Large intestine (tissue), 3 donors: ENCODE results near the gene RPH3AL. TPM values are rescaled to one million over a fixed set of nuclear protein-coding genes. Genes with fewer than 3 reads are reported as not detected.
A peak's percentile ranks its signal among the peaks of the same experiment; 100 is the strongest.

Source experiments
- DNase-seq, 2 donors: peaks; one replicate each; pipeline versions ENCODE4 v3.0.0 to v3.0.0-alpha.2; 2013
- H3K27ac ChIP-seq: one replicate; pipeline ENCODE4 v1.5.1; 2013; ENCODE audit warnings: low read length
- H3K27me3 ChIP-seq: 2 replicates; pipeline ENCODE4 v1.6.1; 2013; ENCODE audit warnings: low read length; ENCODE audit not compliant: control insufficient read depth, insufficient read depth
- H3K36me3 ChIP-seq: 2 replicates; pipeline ENCODE4 v1.6.1; 2013; ENCODE audit warnings: low read length; ENCODE audit not compliant: control insufficient read depth, insufficient read depth
- H3K4me1 ChIP-seq: one replicate; pipeline ENCODE4 v1.6.1; 2013; ENCODE audit warnings: low read length; ENCODE audit not compliant: control insufficient read depth, insufficient read depth
- H3K4me3 ChIP-seq: one replicate; pipeline ENCODE4 v1.5.1; 2013; ENCODE audit warnings: low read length
- H3K9me3 ChIP-seq: one replicate; pipeline ENCODE4 v1.6.1; 2013; ENCODE audit warnings: mild to moderate bottlenecking, low read depth, low read length, moderate library complexity; ENCODE audit not compliant: control insufficient read depth
- WGBS: methylation state at CpG from one replicate; pipeline ENCODE4 v1.1.5; 2013; ENCODE audit warnings: low lambda C conversion rate; ENCODE audit not compliant: insufficient coverage; 5-methylcytosine and 5-hydroxymethylcytosine counted together
- polyA plus RNA-seq: library from polyadenylated mRNA; unstranded; fragments of 120-200 nt; gene quantifications from one replicate; pipeline ENCODE4 v1.2.1, GENCODE V29; 2013

The RPH3AL gene
- polyA plus RNA-seq, 1 donor, result 8.2 TPM

DNA sequence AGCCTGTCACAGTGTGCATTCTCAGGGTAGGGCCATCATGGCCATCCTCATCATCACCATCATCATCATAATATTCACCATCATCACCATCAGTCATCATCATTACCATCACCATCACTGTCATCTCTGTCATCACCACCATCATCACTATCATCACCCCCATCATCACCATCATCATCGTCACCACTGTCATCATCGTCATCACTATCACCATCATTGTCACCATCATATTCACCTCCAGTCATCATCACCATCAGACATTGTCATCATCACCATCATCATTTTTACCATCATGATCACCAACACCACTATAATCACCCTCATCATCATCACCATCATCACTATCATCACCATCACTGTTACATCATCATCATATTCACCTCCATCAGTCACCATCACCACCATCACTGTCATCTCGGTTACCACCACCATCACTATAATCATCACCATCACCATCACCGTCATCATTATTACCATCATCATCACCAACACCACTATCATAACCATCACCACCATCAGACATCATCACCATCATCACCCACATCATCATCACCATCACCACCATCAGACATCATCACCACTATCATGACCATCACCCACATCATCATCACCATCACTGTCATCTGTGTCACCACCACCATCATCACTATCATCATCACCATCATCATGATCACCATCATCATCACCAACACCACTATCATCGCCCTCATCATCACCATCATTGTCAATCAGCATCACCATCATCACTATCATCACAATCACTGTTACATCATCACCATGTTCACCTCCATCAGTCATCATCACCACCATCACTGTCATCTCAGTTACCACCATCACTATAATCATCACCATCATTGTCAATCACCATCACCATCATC, 8.5 kb downstream of the RPH3AL start:
- Histone ChIP-seq H3K4me1 (peaks cover 7% of the 10 kb centered on the region), H3K36me3 (no peaks in the 10 kb centered on the region), H3K4me3 (no peak overlapping the region), H3K27ac (no peak overlapping the region), H3K27me3 (no peaks in the 10 kb centered on the region), H3K9me3 (no peaks in the 10 kb centered on the region)
- no peak for DNase-seq
- WGBS, result 93% methylated on average over 5 of the region's 5 CpGs

DNA sequence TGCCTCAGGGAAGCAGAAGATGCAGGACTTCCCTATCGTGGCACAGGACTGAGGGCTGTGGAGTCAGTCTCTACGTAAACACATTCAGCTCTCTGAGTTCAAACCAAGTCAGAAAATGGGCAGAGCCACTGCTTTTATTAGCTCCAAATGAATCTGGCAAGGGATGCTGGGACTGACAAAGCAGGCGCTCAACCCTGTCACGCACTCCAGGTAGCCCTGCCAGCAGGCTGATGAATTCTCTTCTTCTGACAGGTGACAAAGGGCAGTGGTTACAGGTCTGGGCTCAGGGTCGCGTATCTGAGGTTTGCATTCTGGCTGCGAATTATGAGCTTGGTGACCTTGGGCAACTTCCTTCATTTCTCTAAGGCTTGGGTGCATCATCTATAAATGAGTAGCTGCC, 9.4 kb downstream of the RPH3AL start:
- H3K4me1 ChIP-seq, result peaks cover 2% of the 10 kb centered on the region
- no peak for DNase-seq
- WGBS, result no CpG with 5 or more reads among the region's 7 CpGs
- H3K27ac ChIP-seq, result no peak overlapping the region
- H3K36me3 ChIP-seq, result no peaks in the 10 kb centered on the region
- no peaks in the 10 kb centered on the region for H3K9me3 ChIP-seq
- no peak overlapping the region for H3K4me3 ChIP-seq
- no peaks in the 10 kb centered on the region for H3K27me3 ChIP-seq

DNA sequence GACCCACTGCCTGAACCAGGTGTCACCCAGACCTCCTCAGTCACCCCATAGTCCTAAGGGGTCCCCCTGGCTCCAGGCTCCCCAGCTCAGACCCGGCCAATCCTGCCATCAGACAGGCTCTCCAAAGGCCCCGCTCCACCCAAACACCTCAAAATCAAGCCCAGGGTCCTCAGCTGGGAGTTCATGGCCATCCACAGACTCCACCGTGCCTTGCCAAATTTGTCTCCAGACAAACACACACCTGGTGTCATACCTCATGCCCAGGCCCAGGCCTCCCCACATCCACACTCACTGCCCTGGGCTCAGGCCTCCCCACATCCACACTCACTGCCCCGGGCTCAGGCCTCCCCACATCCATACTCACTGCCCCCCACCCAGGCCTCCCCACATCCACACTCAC, 12.5 kb downstream of the RPH3AL start:
- Histone ChIP-seq H3K4me3 (no peak overlapping the region), H3K4me1 (peaks cover 5% of the 10 kb centered on the region), H3K36me3 (no peaks in the 10 kb centered on the region), H3K27me3 (no peaks in the 10 kb centered on the region), H3K9me3 (no peaks in the 10 kb centered on the region), H3K27ac (no peak overlapping the region)
- DNase-seq, result no peak
- no CpG with 5 or more reads among the region's 4 CpGs for WGBS

DNA sequence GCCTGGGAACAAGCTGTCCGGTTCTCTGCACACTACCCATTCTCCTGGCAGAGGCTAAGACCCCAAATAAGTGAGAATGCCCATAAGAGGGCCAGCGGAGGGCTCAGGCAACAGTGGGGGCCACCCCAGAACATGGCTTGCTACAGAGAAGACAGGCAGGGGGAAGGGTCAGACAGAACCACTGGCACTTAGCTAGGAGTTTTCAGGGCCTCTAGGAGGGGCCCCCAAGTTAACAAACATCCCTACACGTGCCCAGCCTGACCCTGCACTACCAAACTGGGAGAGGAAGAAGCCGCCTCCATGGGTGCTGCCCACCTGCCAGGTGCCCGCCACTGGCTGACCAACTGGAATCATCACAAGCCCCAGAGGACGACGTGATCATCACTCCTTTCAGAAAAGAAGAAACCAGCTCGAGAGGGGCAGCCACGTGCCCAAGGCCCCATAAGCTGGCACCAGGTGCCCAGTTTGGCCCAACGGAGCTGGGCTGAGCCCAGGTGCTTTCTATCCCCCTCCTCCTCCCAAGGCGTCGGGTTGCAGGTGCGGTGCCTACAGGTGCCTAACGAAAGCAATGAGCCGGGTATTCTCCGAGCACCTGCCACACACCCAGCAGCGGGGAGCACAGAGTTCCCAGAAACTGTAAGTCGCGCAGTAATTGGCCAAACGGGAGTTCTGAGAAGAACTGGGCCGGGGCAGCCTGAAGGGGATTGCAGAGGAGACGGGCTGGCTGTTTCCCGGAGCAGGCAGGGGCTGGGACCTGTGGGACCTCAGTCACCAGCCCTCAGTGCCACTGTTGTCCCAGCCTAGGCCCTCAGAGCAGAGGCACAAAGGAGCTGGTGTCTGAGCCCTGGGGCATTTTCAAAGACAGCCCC, 13.2 kb downstream of the RPH3AL start:
- Histone ChIP-seq H3K4me1 (peaks cover 5% of the 10 kb centered on the region), H3K27me3 (no peaks in the 10 kb centered on the region), H3K36me3 (no peaks in the 10 kb centered on the region), H3K9me3 (no peaks in the 10 kb centered on the region), H3K27ac (peak overlapping the region; percentile 21), H3K4me3 (no peak overlapping the region)
- no peak for DNase-seq
- WGBS, result 73% methylated on average over 3 of the region's 23 CpGs

DNA sequence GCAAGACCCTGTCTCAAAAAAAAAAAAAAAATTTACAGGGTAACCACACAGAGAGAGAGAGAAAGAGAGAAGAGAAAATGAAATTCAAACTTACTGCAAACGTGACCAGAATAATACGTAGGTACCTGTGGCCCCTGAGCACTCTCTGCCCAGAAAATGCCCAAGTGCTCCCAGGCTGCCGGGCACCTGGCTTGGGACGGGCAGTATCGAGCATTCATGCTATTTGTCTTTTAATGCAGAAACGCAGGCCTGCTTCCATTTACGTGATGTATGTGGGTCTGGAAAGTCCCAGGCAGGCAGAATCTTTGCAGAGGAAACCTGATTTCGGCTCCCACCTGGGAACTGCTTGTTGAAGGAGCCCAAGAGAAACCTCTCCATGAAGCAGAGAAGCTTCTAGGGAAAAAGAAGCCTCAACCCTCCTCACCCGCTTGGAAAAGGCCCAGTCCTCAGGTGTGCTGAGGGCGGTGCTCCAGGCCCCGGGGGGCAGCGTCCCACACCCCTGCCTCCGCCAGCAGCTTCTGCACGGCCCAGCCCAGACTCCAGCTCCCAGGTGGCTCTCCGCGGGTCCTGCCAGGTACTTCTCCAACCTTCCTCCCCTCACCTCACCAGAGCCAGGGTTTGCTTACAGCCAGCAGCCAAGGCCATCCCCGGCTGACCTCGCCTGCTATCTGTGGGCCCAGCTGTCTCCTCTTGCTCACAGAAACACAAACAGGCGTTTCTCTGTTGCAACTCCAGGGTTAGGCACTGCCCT, 14.0 kb downstream of the RPH3AL start:
- peak in 1 of 2 donors; percentile 40 for DNase-seq
- Histone ChIP-seq H3K9me3 (no peaks in the 10 kb centered on the region), H3K27ac (no peak overlapping the region), H3K4me1 (peaks cover 5% of the 10 kb centered on the region), H3K4me3 (no peak overlapping the region), H3K36me3 (no peaks in the 10 kb centered on the region), H3K27me3 (no peaks in the 10 kb centered on the region)
- no CpG with 5 or more reads among the region's 19 CpGs for WGBS

DNA sequence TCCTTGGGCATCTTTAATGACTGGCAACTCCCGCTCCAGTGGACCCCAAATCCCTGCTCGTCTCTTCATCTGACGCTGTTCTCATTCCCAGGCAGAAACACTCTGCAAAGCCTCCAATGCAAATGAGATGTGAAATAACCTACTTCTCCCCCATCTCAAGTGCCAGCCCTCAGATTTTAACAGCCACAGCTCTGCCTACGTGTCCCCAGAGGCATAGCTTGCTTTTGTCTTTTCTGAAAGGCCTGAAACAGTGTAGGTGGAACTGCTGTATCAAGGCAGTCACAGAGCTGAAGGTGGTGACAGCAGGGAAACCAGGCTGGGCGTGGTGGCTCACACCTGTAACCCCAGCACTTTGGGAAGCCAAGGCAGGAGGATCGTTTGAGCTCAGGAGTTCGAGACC, 14.7 kb downstream of the RPH3AL start:
- no peak for DNase-seq
- WGBS, result no CpG with 5 or more reads among the region's 7 CpGs
- no peaks in the 10 kb centered on the region for H3K36me3 ChIP-seq
- no peaks in the 10 kb centered on the region for H3K9me3 ChIP-seq
- peaks cover 5% of the 10 kb centered on the region for H3K4me1 ChIP-seq
- H3K27me3 ChIP-seq, result no peaks in the 10 kb centered on the region
- no peak overlapping the region for H3K4me3 ChIP-seq
- no peak overlapping the region for H3K27ac ChIP-seq

DNA sequence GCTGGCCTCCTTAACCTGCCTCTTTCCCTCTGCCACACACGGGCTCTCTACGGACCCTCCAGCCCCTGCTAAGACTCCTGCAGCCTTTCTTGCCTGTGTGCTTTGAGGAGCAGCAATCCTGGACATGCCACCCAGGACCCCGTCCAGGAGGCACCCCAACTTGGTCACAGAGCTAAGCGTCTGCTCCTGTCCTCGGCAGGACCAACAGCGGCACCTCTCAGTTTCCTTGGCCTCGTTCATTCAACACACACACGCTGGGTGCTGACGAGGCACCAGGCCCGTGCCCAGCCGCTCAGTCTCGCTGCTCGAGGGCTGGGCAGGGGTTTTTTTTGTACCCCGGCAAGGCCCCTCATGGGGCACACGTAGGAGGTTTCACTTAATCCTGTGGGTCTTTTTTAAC, 15.2 kb downstream of the RPH3AL start:
- no peak overlapping the region for H3K27ac ChIP-seq
- no peak overlapping the region for H3K4me3 ChIP-seq
- no peaks in the 10 kb centered on the region for H3K36me3 ChIP-seq
- WGBS, result no CpG with 5 or more reads among the region's 15 CpGs
- H3K4me1 ChIP-seq, result peaks cover 5% of the 10 kb centered on the region
- no peaks in the 10 kb centered on the region for H3K9me3 ChIP-seq
- no peak for DNase-seq
- H3K27me3 ChIP-seq, result no peaks in the 10 kb centered on the region

DNA sequence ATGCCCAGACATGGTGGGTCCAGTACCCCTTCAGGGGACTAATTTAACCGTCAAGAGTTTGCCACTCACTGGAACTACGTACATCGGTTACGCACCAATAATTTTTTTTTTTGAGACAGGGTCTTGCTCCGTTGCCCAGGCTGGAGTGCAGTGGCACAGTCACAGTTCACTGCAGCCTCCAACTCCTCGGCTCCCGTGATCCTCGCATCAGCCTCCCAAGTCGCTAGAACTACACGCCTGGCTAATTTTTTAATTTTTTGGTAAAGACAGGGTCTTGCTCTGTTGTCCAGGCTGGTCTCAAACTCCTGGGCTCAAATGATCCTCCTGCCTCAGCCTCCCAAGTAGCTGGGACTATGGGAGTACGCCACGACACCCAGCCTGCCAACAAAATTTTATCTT, 15.6 kb downstream of the RPH3AL start:
- Histone ChIP-seq H3K4me3 (no peak overlapping the region), H3K27me3 (no peaks in the 10 kb centered on the region), H3K9me3 (no peaks in the 10 kb centered on the region), H3K4me1 (peaks cover 5% of the 10 kb centered on the region), H3K36me3 (no peaks in the 10 kb centered on the region), H3K27ac (no peak overlapping the region)
- WGBS, result no CpG with 5 or more reads among the region's 12 CpGs
- no peak for DNase-seq

DNA sequence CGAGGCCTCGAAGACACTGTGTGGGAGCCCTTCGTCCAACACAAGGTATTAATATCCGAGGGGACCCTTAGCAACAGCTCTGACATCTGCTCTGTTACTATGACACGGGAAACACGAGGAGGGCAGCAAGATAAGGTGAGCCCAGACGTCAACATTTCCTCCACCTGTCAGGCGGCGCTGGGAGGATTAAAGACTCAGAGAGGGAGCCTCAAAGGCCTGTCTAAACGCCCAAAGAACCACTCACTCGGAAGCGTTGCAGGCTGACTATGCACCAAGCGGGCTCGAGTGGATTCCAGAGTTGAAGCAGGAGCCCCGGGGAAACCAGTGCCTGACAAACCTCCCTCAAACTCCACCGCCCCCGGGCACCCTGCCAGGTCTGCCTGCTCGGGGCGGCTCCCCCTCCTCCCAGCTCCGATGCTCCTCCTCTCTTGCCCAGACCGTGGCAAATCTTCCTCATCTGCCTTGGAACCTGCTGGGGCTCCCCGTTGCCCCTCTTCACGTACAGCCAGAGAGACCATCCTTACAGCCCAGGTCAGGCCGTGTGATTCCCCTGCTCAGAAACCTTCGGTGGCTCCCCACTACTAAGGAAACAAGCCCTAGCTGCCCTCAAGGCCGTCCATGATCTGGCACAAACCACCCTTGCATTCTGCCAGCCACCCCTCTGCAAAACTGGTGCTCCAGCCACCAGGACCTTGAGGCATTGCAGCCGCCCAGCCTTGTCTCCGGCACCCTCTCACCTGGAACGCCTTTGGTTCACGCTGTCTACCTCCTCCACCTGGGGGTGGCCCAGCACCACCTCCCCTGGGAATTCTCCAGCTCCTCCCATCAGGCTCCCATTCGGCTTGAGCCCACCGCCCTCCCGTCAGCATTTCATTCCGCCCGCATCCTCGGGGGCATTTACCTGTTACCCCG, 16.2 kb downstream of the RPH3AL start:
- peak in 1 of 2 donors; percentile 66 for DNase-seq
- H3K27me3 ChIP-seq, result no peaks in the 10 kb centered on the region
- no peaks in the 10 kb centered on the region for H3K9me3 ChIP-seq
- no peak overlapping the region for H3K4me3 ChIP-seq
- peaks cover 5% of the 10 kb centered on the region for H3K4me1 ChIP-seq
- WGBS, result no CpG with 5 or more reads among the region's 37 CpGs
- no peak overlapping the region for H3K27ac ChIP-seq
- H3K36me3 ChIP-seq, result no peaks in the 10 kb centered on the region
